Gastrocnemius medialis (tissue), 4 donors: Measurements from ENCODE around the gene KIRREL3.
"Not testable (repeated sequence)": the region's sequence is repeated elsewhere in the genome, so short reads cannot be mapped to it uniquely, and the experiment has no call there.

Source experiments
- CTCF ChIP-seq, 5 experiments: fragments of 450-650 bp in 3 of 5; fragments of 200-600 bp in 2 of 5; sonication (generic) in 2 of 5; IDR thresholded peaks in 4 of 5; conservative IDR thresholded peaks in 1 of 5; 1 replicate in 4 of 5; 2 replicates in 1 of 5; pipeline ENCODE4 v1.5.1; 2016 to 2019; ENCODE audit warnings: antibody characterized with exemption in 5 of 5, mild to moderate bottlenecking in 3 of 5, moderate library complexity in 3 of 5
- POLR2A ChIP-seq, 2 donors: fragments of 450-650 bp; IDR thresholded peaks; one replicate each; pipeline ENCODE4 v1.6.1; 2017; ENCODE audit warnings: antibody characterized with exemption in 2 of 2, mild to moderate bottlenecking in 2 of 2, moderate library complexity in 2 of 2

DNA sequence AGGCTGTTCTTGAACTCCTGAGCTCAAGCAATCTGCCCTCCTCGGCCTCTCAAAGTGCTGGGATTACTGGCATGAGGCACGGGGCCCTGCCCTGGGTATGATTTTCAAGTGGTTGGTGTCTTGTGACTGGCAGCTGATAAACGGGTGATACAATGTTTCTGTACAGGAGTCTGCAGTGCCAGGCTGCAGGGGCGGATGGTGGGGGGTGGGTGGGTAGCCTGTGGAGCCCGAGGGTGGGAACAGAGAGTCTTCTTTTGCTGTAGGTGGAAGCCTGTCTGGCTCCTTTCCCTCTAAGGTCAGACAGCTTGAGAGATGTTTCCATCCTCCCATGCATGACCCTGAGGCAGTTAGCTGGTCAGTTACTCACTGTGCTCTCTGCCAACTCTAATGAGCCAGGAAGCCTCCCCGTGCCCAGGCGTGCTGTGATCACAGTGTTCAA lies 605.9 kb downstream of the KIRREL3 start:
- not testable (repeated sequence) for TF ChIP-seq CTCF (IDR thresholded peaks at IDR 0.05 in 4 of 5, conservative IDR thresholded peaks at IDR 0.05 in 1 of 5); POLR2A (IDR thresholded peaks at IDR 0.05)
